ENCODE measurements around the gene ARHGEF7.

Gene ARHGEF7

DNA sequence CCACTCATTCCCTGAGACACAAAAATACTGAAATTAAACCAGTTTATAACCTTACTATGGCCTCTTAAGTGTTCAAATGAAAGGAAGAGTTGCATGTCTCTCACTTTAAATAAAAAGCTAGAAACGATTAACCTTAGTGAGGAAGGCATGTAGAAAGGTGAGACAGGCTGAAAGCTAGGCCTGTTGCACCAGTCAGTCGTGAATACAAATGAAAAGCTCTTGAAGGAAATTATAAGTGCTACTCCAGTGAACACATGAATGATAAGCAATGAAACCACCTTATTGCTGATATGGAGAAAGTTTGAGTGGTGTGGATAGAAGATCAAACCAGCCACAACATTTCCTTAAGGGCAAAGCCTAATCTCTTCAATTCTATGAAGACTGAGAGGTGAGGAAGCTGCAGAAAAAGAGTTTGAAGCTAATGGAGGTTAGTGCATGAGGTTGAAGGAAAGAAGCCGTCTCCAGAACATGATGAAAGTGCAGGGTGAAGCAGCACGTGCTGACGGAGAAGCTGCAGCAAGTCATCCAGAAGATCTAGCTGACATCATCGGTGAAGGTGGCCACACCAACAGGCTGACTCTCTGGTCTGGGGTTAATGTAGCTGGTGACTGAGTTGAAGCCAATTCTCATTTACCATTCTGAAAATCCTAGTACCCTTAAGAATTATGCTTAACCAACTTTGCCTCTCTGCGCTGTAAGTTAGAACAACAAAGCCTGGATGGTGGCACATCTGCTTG, 110.9 kb downstream of the ARHGEF7 start:
- no peak for DNase-seq (ENCODE audit: low read depth)

DNA sequence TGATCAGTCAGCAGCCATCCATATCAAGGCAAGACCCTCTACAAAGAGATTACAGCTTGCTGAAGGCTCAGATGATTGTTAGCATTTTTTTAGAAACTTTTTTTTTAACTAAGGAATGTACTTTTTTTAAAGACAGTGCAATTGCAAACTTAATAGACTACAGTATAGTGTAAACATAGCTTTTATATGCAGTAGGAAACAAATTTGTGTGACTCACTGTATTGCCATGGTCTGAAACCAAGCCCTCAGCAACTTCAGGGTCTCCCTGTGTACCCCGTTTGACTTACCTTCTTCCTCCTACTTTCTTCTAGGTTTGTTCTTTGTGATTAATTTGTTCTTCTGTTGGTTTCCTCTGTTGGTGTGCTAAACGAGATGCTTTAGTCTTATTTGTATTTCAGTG, 112.3 kb downstream of the ARHGEF7 start:
- no peak for DNase-seq (ENCODE audit: low read depth)

DNA sequence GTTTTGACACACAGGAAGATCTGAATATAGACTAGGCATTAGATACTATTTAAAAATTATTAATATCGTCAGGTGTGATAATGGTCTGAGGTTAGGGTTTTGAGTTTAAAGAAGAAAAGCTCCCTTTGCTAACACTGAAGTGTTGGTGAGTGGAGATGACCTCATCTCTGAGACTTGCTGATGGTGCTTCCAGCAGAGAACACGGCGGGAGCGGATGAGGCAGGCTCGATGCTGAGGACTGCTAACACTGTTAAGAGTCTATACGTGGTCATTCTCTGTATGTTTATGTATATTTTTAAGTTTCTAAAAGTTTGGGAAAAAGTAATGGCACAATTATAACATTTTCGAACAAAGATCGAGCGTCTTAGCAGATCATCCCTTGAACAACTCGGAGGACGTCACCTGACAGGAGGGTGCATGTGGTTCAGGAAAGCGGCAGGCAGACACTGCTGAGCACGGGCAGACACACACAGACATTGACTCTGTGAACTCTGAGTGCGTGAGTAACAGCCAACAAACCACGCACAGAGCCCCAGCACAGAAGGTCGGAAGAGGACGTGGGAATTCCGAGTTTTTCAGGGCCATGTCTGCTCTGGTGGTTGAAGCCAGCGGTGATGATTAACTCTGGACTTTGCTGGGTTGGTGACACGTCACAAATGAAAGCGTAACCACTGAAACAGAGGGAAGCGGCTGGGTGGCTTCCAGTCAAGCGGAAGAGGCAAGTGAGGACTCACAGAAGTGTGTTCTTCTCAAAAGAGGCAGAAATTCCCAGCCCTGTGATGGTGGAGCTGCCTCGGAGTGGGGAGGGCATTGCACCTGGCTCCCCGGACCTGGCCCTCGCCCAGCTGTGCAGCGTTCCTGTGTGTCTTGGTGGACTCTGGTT, 113.4 kb downstream of the ARHGEF7 start:
- DNase-seq (ENCODE audit: low read depth) = no peak

DNA sequence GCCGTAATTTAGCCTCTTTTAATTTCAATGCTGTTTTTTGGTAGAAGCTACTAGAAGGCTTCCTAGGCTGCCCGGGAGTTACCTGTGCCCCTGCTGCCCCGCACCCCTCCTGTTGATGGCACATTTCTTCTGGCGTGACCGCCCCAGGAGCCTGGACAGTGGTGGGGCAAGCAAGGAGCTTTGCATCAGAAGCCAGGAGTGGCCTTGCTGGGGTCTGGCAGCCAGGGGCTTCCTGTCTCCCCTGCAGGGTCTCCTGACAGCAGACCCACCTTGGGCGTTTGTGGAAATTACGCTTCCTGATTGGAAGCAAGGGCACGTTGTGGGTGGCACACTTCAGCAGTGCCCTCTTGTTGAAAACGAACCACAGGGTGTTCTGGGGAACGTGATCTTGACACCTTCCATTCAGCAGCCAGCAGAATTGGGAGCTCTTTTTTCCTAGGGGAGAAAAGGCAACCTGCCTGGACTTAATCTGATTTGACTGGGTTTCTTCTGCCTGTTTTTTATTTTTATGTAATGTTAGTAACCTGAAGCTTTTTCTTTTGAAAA, 115.3 kb downstream of the ARHGEF7 start:
- no peak for DNase-seq (ENCODE audit: low read depth)

DNA sequence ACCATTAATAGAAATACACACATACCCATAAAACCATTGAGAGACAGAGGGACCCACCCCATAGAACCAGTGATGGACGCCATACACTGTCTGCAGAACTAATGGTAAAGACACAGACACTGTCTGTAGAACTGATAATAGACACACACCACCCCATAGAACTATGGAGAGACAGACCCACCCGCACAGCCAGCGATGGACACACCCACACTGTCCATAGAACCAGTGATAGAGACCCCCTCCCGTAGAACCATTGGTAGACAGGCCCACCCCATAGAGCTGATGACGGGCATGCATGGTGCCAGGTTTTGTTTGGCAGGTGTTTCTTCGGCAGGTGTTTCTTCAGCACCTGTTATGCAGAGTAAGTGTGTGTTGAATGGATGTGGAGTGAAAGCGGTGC, 117.1 kb downstream of the ARHGEF7 start:
- DNase-seq (ENCODE audit: low read depth) = no peak

DNA sequence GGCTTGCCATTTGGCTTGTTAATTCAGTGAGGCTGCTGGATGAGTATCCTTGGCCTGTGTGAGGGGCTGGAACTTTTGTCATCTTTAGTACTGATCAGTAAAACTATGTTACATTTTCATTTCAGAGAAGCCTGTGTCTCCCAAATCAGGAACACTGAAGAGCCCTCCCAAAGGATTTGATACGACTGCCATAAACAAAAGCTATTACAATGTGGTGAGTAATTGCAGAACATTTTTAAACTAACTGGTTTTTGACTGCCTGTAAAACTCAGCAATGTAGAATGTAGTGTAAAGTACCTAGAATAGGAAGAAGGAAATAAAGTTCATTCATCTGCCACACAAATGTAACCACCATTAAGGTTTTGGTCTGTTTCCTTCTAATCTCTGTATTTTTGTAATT, 118.0 kb downstream of the ARHGEF7 start:
- DNase-seq (ENCODE audit: low read depth) = no peak

DNA sequence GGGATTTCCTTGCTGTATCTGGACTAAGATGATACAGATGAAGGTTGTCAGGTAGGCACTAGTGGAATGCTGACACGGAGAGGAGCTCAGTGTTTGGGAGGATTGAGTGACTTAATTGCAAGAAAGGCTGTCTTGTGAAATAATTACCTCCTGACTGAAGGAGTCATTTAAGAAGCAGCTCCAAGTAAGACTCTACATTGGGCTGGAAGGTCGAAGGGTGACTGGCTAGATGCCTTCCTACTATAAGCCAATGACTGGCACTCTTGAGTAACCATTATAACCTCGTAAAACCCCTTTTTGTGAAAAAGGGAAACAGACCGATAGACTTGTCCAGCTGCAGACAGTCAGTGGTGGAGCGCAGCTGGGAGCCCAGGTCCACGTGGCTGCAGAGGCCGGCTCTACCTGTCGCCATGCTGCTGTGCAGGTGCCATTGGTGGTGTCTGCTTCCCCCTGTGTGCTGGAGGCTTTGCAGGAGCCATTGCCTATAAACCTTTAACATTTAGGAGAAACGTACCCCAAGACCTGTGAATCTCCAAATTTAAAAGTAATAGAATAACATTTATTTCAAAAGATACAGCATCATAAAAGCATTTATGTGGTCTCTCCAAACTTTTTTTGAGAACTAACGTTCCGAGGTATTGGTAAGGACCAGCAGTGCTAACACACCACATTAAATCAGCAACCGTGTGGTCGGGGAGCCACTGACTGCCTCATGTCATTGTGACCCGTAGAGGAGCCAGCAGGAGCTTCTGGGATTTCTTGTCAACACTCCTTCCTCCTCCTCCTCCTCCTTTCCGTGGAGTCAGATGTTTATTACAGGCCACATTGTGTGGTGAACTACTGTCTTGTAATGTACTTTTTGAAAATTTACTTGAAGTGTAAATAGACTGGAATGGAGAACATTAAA, 124.9 kb downstream of the ARHGEF7 start:
- DNase-seq (ENCODE audit: low read depth) = no peak

DNA sequence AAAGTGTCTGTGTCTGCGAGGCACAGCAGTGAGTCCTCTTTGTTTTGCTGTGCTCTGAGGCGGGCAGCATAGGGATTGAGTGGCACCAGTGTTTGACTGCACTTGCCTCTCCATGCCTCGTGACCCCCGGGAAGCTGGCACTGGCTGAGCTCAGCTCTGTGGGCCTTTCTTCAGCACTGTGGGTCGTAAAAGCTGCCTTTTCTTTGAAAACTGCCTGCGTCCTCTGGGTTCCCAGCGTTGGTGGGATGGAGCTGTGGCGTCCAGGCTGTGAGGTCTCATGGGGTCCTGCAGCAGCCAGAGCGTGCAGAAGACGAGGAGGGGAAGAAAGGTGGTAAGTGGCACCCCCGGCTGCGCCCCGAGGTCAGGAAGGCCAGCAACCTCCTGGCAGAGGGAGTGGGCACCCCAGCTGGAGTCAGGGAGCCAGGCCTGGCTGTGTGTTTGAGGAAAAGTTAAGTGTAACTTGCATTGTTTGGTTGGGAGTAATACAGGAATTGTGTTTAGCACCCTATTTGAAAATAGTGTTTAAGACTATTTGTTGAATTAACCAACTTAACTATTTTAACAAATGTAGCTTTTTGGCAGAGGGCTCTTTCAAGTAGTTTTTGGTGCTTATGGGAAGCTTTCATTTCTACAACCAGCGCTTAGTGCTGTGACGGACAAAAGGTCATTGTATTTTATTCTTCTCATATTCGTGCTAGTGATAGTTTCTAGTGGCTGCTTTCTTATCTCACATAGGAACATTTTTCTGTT, 126.1 kb downstream of the ARHGEF7 start:
- DNase-seq (ENCODE audit: low read depth) = no peak

DNA sequence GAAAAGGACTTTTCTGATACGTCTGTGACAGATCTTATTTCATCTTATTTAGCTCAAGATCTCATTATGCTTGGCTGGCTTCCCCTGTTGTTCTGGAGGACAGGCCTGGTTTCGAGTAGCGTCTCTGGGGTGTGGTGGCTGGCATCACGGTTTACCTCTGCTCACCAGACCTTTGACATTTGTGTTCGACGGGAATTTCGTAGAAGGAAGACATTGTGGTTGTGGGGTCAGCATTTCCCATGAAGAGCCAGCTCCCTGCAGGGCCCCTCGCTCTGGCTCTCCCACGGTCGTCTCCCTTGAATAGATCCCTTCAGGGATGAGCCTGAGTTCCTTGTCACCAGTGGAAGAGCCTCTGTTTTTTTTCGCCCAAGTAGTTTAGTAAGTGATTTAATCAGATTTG, 126.8 kb downstream of the ARHGEF7 start:
- no peak for DNase-seq (ENCODE audit: low read depth)

DNA sequence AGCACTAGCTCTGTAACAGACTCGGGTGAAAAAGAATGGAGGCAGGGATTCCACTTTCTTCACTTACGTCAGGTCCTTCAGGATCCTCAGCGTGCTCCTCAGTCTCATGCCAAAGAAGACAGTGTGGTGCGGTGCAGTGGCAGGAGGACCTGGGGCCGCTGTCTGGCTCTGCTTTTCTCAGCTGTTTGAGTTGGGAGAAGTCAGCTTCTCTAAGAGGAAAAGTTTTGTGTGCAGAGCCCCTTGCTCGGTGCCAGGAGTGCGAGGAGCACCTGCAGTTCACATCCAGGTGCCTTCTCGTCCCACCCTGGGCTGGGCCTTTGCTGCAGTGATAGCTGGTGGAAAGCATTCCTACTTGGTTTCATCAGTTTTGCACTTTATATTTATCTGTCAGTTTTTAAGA, 127.5 kb downstream of the ARHGEF7 start:
- DNase-seq (ENCODE audit: low read depth) = no peak

DNA sequence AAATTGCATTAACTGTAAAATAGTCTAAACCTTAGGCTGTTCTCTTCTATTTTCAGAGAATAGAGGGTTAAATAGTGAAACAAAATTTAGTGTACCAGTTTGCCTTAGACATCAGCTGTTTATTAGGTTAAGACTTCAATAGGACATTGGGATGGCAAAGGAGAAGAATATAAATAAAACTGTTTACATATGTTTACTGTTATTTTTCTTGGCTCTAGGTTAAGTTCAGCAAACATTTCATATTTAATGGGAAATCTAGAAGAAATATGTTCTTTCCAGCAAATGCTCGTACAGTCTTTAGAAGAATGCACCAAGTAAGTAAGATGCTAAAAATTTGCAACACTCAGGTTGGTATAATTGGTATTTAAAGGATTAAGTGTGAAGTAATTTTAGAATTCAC, 128.9 kb downstream of the ARHGEF7 start:
- no peak for DNase-seq (ENCODE audit: low read depth)

DNA sequence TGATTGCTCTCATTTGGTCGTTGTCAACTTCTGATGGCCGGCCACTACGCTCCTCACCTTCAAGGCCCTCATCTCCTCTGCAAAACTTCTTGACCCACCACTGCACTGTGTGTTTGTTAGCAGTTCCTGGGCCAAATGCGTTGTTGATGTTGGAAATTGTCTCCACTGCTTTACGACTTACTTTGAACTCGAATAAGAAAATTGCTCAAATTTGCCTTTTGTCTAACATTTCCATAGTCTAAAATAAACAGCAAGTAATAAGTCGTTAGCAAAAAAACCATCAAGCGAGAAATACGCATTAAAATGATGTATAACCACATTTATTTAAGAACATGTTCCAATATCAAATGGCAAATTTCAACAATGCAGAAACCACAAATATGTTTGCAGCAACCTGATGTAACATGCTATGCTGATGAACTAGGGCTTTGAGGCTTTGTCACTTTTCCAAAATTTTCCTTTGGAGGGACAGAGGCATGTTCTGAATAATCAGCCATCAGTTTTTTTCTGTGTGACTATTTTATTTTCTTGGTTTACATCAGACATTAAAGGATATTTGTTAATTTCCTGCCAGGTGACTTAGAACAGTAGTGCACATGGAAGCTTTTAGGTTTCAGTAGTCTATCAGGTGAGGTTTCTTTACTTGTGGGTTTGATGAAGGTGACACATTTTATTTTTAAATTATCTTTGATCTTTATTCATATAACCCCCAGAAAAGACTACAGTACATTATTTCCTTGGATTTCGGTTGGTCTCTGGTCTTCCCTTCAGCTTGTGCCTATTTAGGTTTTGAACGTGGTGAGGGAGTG, 130.7 kb downstream of the ARHGEF7 start:
- no peak for DNase-seq (ENCODE audit: low read depth)

DNA sequence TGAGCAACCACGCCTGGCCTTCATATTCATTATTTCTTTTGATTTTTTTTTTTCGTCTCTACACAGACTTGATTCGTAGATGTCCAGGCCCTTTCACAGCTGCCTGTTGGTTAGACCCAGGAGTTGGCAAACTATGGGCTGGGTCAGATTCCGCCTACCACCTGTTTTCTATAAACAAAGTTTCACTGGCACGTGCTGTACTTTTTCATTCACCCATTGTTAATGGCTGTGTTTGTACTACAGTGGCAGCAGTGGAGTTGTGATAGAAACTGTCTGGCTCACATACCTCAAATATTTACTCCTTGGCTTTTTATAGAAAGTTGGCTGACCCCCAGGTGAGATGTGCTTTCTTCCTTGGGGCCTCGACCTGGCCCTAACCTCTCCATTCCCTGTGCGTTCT, 132.4 kb downstream of the ARHGEF7 start:
- no peak for DNase-seq (ENCODE audit: low read depth)

DNA sequence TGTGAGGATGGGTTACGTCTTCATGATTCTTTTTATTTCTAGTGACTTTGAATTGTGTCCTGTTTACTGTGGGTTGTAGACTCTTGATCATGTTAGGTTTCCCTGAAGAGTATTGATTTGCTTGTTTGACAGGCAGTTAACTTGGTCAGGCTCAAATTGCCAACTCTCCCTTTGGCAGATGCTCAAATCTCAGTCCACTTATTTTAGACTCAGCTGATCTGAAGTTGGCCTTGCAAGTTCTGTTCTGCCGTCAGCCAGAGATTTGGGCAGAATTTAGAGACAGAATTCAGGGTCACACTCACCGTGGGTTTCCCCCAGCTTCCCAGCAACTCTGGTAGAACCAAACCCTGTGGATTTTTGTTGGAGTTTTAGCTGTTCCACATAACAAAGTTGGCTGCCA, 133.7 kb downstream of the ARHGEF7 start:
- no peak for DNase-seq (ENCODE audit: low read depth)

DNA sequence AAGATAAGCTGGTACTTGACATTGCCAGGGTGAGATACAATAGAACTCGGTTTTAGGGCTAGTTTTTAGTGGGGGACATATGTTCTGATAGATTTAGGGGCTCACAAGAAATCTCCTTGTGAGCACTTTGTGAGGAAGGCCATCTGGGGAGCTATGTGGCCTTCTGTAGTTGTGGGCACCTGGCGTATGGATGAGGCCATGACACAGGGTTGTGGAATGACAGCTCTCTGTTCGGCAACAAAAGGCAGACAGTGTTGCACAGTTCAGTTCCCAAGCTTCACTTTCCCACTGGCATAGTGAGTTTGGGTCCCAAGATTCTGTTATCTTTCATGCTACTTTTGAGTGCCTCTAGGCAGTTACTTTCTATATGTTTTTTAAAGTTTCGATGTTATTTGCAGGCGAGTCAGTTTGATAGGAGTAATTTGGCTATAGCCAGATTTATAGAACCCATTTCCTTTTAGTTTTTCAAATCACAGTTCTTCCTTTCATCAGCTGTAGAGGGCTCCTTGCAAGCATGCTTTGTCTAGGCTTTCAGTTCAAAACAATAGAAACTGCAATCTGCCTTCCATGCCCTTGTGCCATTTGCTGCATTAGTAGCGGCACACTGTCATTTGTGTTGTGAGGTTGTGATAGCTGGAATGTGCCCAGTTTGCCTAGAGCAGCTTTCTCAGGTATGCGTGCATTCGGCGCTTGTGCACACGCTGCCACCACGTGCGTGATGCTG, 134.7 kb downstream of the ARHGEF7 start:
- no peak for DNase-seq (ENCODE audit: low read depth)

DNA sequence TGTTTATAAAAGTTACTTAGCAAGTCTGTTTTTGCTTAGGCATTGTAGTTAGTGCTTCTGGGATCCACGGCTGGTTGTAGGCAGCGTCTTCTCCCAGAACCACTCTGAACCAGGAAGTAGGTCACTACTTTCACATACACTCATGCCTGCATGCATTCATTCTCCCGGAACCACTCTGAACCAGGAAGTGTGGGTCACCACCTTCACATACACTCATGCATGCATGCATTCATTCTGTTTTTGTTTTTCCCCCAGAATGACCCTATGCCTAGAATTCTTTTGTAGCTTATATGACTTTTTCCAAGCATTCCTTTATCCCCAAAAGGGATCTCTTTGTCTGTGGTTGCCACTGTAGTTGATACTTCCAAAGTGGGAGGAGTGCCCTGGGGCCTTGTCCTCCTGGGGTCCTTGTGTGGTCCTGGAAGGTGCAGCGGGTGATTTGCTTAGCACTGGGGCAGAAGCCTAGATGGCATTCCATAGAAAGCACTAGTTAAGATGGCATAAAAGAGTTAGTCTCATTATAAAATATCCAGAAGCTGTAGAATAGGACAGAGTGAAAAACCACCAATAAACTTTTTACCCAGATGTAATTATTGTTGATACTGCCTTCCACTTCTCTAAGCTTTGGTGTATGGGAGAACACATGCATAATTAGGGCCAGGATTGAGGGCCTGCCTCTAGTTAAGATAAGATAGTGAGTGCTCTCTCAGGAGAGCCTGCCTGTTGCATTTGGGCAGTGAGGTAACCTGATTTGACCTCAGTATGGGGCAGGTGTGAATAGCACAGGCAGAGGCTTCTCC, 136.7 kb downstream of the ARHGEF7 start:
- no peak for DNase-seq (ENCODE audit: low read depth)

DNA sequence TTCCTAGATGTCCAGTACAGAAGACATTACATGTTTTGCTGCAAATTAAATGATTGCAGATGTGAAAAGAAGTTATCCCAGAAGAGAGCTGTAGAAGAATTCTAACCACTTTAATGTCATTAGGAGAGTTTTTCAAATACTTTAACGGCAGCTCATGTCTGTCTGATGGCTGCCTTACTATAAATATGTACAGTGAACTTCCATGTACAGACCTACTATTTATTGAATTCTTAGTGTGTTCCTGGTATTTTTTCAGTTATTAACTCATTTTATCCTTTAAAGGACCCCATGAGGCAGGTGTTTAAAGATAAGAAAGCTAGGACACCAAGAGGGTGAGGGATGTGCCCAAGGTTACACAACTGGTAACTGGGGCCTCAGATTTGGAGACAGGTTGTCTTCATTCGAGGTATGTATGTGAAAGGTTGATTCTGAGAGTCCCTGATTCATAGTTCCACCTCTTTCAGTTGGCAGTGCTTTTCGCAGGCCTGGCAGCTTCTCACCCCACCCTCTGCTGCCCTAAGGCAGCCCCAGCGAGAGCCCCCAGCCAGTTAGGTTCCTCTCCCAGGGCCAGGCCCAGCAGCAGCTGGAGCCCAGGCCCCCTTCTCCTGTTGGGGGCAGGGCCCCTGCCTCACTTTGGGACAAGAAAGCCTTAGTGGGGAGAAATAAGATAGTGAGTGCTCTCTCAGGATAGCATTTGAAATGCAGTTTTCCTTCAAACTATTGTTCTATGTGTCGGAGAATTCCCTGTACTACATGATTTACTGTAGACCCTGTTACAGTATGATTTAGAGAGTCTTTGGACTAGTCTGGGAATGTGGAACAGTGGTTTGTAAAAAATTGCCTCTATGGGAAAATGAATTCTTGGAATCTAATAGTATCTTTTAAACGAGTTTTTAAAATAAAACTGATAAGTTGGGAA, 137.6 kb downstream of the ARHGEF7 start:
- DNase-seq (ENCODE audit: low read depth) = no peak

DNA sequence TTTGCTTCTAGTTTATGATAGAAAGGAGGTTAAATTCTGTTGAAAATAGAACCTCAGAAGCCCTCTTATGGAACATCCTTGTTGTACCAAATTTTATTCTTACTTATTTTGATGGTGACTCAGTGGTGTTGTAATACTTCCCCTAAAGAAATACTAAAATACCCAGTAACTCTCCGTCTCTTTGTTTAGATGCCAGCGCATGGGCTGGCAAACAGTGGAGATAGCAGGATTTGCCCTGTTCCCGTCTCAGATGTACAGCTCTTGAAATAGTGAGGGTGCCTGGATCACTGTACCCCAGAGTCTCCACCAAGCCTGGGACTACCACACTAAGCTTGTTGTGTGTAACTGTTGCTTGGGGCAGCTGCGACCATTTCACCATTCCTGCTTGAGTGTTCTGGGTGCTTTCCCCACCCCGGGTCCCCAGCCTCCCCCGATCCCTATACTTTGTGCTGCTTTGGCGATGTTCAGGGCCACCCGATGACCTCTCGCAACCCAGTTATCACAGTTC, 138.3 kb downstream of the ARHGEF7 start:
- no peak for DNase-seq (ENCODE audit: low read depth)

Measured in HS-27A (cell line).